Choroid plexus epithelial cell (primary cell): Measurements from ENCODE around the gene OLFML2A.

Experiments
- DNase-seq: peaks from one replicate; pipeline ENCODE4 v3.0.0-alpha.2; 2010; ENCODE audit warnings: low read depth
- H3K4me3 ChIP-seq: 2 replicates; pipeline ENCODE4 v1.5.1; 2011; ENCODE audit warnings: low read depth, mild to moderate bottlenecking, control low read depth, low read length, moderate library complexity
- TF ChIP-seq, protein P1 (sequence below): conservative IDR thresholded peaks from 2 replicates; pipeline ENCODE4 v1.5.1; 2011; ENCODE audit warnings: low read depth, mild to moderate bottlenecking, control low read depth, inconsistent platforms, low read length, moderate library complexity

The OLFML2A gene

DNA sequence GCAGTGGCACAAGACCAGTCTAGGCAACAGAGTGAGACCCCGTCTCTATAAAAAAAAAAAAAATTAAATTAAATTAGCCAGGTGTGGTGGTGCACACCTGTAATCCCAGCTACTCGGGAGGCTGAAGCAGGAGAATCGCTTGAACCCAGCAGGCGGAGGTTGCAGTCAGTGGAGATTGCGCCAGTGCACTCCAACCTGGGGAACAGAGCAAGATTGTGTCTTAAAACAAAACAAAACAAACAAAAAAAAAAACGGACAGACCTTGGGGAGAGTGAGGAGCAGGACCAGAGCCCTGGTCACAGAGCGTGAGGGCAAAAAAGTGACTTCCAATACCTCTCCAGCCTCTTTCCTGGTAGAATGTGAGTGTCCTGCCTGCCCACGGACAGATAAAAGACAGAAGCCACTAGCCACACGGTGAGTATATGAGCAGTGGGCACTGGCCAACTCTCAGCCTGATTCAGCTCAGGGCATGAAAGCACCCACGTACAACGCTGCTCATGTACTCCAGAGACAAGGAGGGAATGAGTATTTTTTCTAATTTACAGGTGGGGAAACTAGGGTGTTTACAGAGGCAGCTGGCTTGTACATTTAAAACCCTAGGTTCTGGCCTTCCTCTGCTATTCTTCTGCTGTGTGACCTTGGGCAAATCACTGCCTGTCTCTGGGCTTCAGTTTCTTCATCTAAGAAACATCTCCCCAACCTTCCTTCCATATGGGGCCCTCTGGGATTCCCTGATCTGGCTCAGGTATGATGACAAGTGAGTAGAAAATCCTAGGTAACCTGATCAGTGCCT lies 1.8 kb downstream of the OLFML2A start:
- TF ChIP-seq, protein P1, sequence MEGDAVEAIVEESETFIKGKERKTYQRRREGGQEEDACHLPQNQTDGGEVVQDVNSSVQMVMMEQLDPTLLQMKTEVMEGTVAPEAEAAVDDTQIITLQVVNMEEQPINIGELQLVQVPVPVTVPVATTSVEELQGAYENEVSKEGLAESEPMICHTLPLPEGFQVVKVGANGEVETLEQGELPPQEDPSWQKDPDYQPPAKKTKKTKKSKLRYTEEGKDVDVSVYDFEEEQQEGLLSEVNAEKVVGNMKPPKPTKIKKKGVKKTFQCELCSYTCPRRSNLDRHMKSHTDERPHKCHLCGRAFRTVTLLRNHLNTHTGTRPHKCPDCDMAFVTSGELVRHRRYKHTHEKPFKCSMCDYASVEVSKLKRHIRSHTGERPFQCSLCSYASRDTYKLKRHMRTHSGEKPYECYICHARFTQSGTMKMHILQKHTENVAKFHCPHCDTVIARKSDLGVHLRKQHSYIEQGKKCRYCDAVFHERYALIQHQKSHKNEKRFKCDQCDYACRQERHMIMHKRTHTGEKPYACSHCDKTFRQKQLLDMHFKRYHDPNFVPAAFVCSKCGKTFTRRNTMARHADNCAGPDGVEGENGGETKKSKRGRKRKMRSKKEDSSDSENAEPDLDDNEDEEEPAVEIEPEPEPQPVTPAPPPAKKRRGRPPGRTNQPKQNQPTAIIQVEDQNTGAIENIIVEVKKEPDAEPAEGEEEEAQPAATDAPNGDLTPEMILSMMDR, result no peak
- H3K4me3 ChIP-seq, result no peak overlapping the region

DNA sequence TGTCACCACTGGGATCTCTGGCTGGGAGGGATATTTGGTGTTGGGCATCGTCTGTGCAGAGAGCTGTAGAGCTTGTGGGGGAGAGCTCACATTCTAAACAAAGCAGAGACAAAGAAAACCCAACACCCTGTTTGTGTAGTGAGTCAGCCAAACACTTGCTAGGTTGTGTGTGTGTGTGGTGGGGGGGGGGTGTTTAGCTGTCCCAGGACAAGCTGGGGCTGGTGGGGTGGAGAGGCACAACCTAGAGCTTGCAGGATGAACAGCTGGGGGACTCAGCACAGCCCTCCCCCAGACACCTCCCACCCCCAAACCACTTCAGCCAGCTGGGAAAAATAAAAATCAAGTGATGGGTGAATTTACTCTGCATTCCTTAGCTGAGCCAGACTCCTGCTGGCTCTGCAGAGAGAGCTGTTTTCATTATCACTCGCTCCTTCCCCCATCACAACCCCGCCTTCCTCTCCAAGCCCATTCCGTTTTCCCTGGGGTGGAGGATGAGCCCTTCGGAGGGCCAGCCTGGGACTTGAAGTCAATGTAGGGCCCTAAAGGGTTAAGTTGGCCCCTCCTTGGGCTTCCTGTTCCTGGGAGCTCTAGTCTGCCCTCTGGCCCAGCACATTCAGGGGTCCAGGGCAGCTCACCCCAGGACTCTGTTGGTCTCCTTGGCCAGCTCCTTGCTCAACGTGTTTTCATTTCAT lies 2.6 kb downstream of the OLFML2A start:
- no peak overlapping the region for H3K4me3 ChIP-seq
- TF ChIP-seq, protein P1, result no peak
- peak; percentile 95 for DNase-seq

More for the DNA sequence above, 1.8 kb downstream of the OLFML2A start:
- no peak for DNase-seq

DNA sequence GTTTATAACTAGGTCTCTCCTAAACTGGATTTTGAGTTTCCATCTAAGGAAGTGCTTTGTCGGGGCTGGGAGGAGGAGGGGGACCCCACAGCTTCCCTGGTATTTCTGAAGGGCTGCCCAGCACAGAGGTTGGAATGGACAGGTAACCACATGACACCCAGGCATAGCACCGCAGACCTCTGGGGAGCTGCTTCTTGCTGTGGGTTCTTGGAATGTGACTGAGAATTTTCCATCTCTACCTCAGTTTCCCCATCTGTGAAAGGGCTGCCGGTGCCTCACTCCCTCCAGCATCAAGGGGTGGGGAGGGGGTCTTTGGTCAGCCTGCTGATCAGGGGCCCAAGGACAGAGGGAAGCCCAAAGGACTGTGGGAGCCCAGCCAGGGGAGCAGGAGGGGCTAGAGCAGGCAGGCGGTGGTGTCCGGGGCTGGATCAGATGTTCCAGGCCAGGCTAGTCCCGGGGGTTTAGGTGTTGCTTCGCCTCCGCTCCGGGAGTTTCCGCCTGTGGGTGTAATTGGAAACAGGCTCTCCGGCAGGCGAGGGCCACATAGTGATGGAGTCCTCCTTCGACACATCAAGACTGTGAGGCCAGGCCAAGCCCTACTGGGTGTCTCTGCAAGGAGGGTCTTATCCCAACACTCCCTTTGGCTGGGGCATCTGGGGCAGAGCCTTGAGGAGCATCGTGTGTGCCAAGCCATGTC lies 3.3 kb downstream of the OLFML2A start:
- TF ChIP-seq, protein P1, result no peak
- no peak overlapping the region for H3K4me3 ChIP-seq
- peak; percentile 59 for DNase-seq

DNA sequence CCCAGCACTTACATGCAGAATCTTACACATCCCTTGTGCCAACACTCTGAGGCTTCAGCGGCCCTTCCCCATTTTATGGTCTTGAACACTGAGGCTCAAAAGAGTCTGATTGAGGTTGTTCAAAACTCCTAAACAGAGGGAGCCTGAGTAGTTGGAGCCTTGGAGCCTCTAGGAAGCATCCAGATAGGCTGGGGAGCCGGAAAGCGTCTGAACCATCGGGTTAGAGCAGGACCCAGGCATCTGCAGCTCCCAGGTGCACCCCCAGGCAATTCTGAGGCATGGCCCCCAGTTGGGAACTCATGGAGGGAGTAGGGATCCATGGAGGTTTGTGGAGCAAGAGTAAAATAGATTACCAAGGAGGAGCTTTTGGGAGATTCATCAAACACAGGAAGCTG lies 3.8 kb downstream of the OLFML2A start:
- TF ChIP-seq, protein P1, result no peak
- no peak for DNase-seq
- no peak overlapping the region for H3K4me3 ChIP-seq

DNA sequence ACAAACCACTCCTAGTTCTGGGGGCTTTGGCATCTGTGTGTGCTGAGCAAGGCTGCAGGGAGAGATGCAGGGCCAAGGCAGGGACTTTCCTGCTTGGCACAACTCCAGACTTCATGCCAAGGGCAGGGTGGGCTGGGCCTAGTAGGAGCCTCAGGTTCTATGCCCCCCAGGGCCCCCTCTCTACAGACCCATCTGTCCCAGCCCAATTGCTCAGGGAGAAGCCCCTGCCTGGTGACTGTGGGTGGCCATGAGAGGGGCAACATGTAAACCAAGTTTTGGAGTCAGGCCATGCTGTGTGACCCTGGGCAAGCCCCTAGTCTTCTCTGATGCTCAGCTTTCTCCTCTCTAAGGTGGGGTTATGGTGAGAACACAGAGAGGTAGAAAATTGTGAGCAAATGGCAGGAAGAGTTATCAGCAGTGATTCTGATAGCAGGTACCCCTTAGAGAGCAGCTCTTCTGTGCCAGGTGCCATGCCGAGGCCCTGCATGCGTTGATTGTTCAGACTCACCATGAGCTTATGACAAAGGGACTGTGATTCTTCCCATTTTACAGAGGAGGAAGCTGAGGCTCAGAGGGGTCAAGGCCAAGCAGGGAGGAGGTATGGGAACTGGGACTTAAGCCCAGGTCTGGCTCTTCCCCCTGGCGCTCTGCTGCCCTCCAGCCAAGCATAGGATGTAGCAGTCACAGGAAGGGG lies 5.2 kb downstream of the OLFML2A start:
- no peak overlapping the region for H3K4me3 ChIP-seq
- no peak for DNase-seq
- TF ChIP-seq, protein P1, result no peak

DNA sequence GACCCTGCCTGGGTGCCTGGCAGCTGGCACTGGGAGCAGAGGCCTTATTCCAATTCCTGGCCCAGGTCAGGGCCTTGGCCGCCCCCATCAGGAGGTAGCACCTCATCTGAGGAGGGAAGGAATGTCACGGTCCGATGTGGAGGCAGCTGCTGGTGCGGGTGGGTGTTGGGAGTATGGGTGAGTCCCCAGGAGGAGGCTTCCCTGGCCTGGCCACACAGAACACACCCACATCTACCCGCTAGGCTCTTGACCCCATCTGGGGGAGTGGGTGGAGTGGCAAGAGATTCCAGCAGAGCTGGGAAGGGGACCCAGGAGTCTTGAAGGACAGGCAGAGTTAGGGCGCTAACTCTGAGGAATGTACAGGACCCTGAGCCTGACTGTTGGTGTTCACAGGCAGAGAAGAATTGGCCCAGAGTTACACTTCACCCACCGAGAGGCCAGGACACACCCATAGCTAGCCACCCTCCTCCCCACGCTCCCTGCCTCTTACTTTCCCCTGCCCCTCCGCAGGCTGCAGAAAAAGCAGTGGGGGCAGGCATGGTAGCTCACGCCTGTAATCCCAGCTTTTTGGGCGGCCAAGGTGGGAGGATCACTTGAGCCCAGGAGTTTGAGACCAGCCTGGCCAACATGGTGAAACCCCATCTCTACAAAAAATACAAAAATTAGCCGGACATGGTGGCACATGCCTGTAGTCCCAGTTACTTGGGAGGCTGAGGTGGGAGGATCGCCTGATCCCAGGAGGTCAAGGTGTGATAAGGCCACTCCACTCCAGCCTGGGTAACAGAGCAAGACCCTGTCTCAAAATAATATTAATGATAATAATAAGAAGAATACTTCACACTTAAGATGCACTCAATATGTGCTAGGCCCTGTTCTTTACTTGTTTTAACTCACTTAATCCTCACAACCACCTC lies 6.0 kb downstream of the OLFML2A start:
- H3K4me3 ChIP-seq, result no peak overlapping the region
- DNase-seq, result no peak
- TF ChIP-seq, protein P1, result no peak
